Transverse colon (tissue), 4 donors: ENCODE results near the gene CCDC88C.

Experiments
- POLR2AphosphoS5 ChIP-seq, 3 donors: sonication (generic); formaldehyde crosslinking; IDR thresholded peaks; one replicate each; pipeline ENCODE4 v1.6.1; 2016; ENCODE audit warnings: antibody characterized with exemption in 3 of 3
- TF ChIP-seq, protein P1 (sequence below), 5 experiments: fragments of 200-600 bp in 3 of 5; fragments of 450-650 bp in 2 of 5; sonication (generic) in 3 of 5; IDR thresholded peaks; 1 replicate in 2 of 5; 2 replicates in 3 of 5; pipeline ENCODE4 v1.5.1; 2016 to 2017; ENCODE audit warnings: antibody characterized with exemption in 5 of 5, inconsistent platforms in 3 of 5, mild to moderate bottlenecking in 2 of 5, moderate library complexity in 1 of 5

DNA sequence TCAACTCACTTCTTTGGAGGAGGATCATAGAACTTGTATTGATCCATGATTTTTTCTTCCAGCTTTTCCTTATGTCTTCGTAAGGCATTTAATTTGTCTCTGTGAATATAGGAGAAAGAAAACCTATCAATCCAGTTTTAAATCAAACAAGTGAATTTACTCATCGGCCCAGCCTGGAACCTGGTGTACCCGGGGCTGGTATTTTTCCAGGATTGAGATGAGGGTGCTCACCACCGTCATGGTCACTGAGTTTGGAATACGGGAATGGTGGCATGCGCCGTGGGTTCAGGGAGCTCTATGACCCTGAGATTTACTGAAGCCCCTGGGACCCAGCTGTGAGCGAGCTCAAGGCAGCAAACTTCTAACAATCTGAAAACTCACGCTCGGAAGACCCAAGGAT, 126.6 kb downstream of the CCDC88C start:
- TF ChIP-seq, protein P1, sequence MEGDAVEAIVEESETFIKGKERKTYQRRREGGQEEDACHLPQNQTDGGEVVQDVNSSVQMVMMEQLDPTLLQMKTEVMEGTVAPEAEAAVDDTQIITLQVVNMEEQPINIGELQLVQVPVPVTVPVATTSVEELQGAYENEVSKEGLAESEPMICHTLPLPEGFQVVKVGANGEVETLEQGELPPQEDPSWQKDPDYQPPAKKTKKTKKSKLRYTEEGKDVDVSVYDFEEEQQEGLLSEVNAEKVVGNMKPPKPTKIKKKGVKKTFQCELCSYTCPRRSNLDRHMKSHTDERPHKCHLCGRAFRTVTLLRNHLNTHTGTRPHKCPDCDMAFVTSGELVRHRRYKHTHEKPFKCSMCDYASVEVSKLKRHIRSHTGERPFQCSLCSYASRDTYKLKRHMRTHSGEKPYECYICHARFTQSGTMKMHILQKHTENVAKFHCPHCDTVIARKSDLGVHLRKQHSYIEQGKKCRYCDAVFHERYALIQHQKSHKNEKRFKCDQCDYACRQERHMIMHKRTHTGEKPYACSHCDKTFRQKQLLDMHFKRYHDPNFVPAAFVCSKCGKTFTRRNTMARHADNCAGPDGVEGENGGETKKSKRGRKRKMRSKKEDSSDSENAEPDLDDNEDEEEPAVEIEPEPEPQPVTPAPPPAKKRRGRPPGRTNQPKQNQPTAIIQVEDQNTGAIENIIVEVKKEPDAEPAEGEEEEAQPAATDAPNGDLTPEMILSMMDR (IDR thresholded peaks at IDR 0.05) = no peak
- TF ChIP-seq POLR2AphosphoS5 (IDR thresholded peaks at IDR 0.05) = no peak
